ENCODE measurements around the gene TOR2A. TPM values are rescaled to one million over a fixed set of nuclear protein-coding genes. Genes with fewer than 3 reads are reported as not detected.
A peak's percentile ranks its signal among the peaks of the same experiment; 100 is the strongest.

Gene TOR2A
- total RNA-seq, 1 donor from 2014 or later: 17.3 TPM

- peaks cover 21% of the 10 kb centered on the region for H3K4me1 Mint-ChIP-seq
- H3K4me3 Mint-ChIP-seq: no peak overlapping the region
- TF ChIP-seq CTCF (IDR thresholded peaks at IDR 0.05; ENCODE audit: unreplicated experiment): no peak
- H3K9me3 Mint-ChIP-seq: no peaks in the 10 kb centered on the region
- H3K36me3 Mint-ChIP-seq: no peaks in the 10 kb centered on the region
- peaks cover 13% of the 10 kb centered on the region for H3K27me3 Mint-ChIP-seq (ENCODE audit: low read depth)
- DNase-seq (ENCODE audit: low spot score in 2 of 2, unreplicated experiment in 2 of 2): no peak
- no peak overlapping the region for H3K27ac Mint-ChIP-seq
Observed at GRCh38 chr9:127738666-127739065, 3.6 kb upstream of the TOR2A start.

GRCh38 chr9:127735530-127736185 is 564 bp upstream of the TOR2A start:
- Mint-ChIP-seq H3K36me3 (no peaks in the 10 kb centered on the region), H3K4me1 (peaks cover 10% of the 10 kb centered on the region), H3K4me3 (peak overlapping the region; percentile 79), H3K27ac (peak overlapping the region; percentile 77), H3K9me3 (no peaks in the 10 kb centered on the region), H3K27me3 (ENCODE audit: low read depth) (peaks cover 2% of the 10 kb centered on the region)
- DNase-seq (ENCODE audit: low spot score in 2 of 2, unreplicated experiment in 2 of 2): no peak
- no peak for TF ChIP-seq CTCF (IDR thresholded peaks at IDR 0.05; ENCODE audit: unreplicated experiment)

GRCh38 chr9:127734247-127734746 is 797 bp downstream of the TOR2A start:
- DNase-seq (ENCODE audit: low spot score in 2 of 2, unreplicated experiment in 2 of 2): no peak
- peak overlapping the region; percentile 76 for H3K27ac Mint-ChIP-seq
- no peak for TF ChIP-seq CTCF (IDR thresholded peaks at IDR 0.05; ENCODE audit: unreplicated experiment)
- no peaks in the 10 kb centered on the region for H3K9me3 Mint-ChIP-seq
- peaks cover 2% of the 10 kb centered on the region for H3K27me3 Mint-ChIP-seq (ENCODE audit: low read depth)
- H3K4me1 Mint-ChIP-seq: peaks cover 10% of the 10 kb centered on the region
- H3K4me3 Mint-ChIP-seq: peak overlapping the region; percentile 79
- no peaks in the 10 kb centered on the region for H3K36me3 Mint-ChIP-seq

- no peak overlapping the region for H3K27ac Mint-ChIP-seq
Observed at GRCh38 chr9:127733614-127734013, 1.5 kb downstream of the TOR2A start.

GRCh38 chr9:127732444-127732843 is 2.6 kb downstream of the TOR2A start:
- no peaks in the 10 kb centered on the region for H3K36me3 Mint-ChIP-seq
- H3K4me1 Mint-ChIP-seq: peaks cover 10% of the 10 kb centered on the region
- no peak overlapping the region for H3K4me3 Mint-ChIP-seq
- H3K27me3 Mint-ChIP-seq (ENCODE audit: low read depth): peaks cover 2% of the 10 kb centered on the region
- no peaks in the 10 kb centered on the region for H3K9me3 Mint-ChIP-seq
- TF ChIP-seq CTCF (IDR thresholded peaks at IDR 0.05; ENCODE audit: unreplicated experiment): no peak
- H3K27ac Mint-ChIP-seq: no peak overlapping the region
- no peak for DNase-seq (ENCODE audit: low spot score in 2 of 2, unreplicated experiment in 2 of 2)

More at GRCh38 chr9:127733614-127734013, 1.5 kb downstream of the TOR2A start:
- Mint-ChIP-seq H3K4me1 (peaks cover 10% of the 10 kb centered on the region), H3K27me3 (ENCODE audit: low read depth) (peaks cover 2% of the 10 kb centered on the region), H3K4me3 (peak overlapping the region; percentile 46), H3K9me3 (no peaks in the 10 kb centered on the region), H3K36me3 (no peaks in the 10 kb centered on the region)
- no peak for DNase-seq (ENCODE audit: low spot score in 2 of 2, unreplicated experiment in 2 of 2)
- no peak for TF ChIP-seq CTCF (IDR thresholded peaks at IDR 0.05; ENCODE audit: unreplicated experiment)

Data from mesothelial cell of epicardium (in vitro differentiated cells).